Trophoblast cell (in vitro differentiated cells and primary cell): ENCODE results near the gene RFFL.

Experiments
- DNase-seq, 2 donors: peaks; one replicate each; pipeline ENCODE4 v3.0.0-alpha.2; 2016
- H2AFZ ChIP-seq: 2 replicates; pipeline ENCODE4 v1.6.1; 2013; ENCODE audit warnings: low read length, moderate library complexity, mild to moderate bottlenecking; ENCODE audit not compliant: insufficient read depth, poor library complexity
- H2AK5ac ChIP-seq: 2 replicates; pipeline ENCODE4 v1.6.1; 2013; ENCODE audit warnings: mild to moderate bottlenecking, low read length
- H2BK120ac ChIP-seq: 2 replicates; pipeline ENCODE4 v1.6.1; 2013; ENCODE audit warnings: low read length, mild to moderate bottlenecking, moderate library complexity; ENCODE audit not compliant: insufficient read depth, poor library complexity
- H2BK12ac ChIP-seq: 2 replicates; pipeline ENCODE4 v1.6.1; 2013; ENCODE audit warnings: mild to moderate bottlenecking, low read length, moderate library complexity
- H2BK5ac ChIP-seq: 2 replicates; pipeline ENCODE4 v1.6.1; 2013; ENCODE audit warnings: low read length, low read depth, moderate library complexity, mild to moderate bottlenecking; ENCODE audit not compliant: poor library complexity
- H3K14ac ChIP-seq: 2 replicates; pipeline ENCODE4 v1.6.1; 2013; ENCODE audit warnings: mild to moderate bottlenecking, low read length
- H3K18ac ChIP-seq: 2 replicates; pipeline ENCODE4 v1.6.1; 2013; ENCODE audit warnings: mild to moderate bottlenecking, low read length
- H3K23ac ChIP-seq: 2 replicates; pipeline ENCODE4 v1.6.1; 2013; ENCODE audit warnings: low read length
- H3K27ac ChIP-seq: 2 replicates; pipeline ENCODE4 v1.5.1; 2013; ENCODE audit warnings: low read depth, mild to moderate bottlenecking, inconsistent platforms, low read length, moderate library complexity
- H3K27me3 ChIP-seq: 2 replicates; pipeline ENCODE4 v1.6.1; 2013; ENCODE audit warnings: inconsistent platforms, mild to moderate bottlenecking, low read length, moderate library complexity; ENCODE audit not compliant: insufficient read depth
- H3K36me3 ChIP-seq, 2 experiments: 1 replicate in 1 of 2; 2 replicates in 1 of 2; pipeline ENCODE4 v1.6.1; 2013; ENCODE audit warnings: low read length in 2 of 2, mild to moderate bottlenecking in 2 of 2, moderate library complexity in 1 of 2; ENCODE audit not compliant: insufficient read depth in 2 of 2, control insufficient read depth in 1 of 2
- H3K4ac ChIP-seq: 2 replicates; pipeline ENCODE4 v1.6.1; 2013; ENCODE audit warnings: low read depth, mild to moderate bottlenecking, low read length, moderate library complexity
- H3K4me1 ChIP-seq, 2 experiments: 1 replicate in 1 of 2; 2 replicates in 1 of 2; pipeline ENCODE4 v1.6.1; 2013; ENCODE audit warnings: low read length in 2 of 2, mild to moderate bottlenecking in 2 of 2, moderate library complexity in 1 of 2; ENCODE audit not compliant: insufficient read depth in 2 of 2, control insufficient read depth in 1 of 2
- H3K4me2 ChIP-seq: 2 replicates; pipeline ENCODE4 v1.6.1; 2013; ENCODE audit warnings: inconsistent platforms, mild to moderate bottlenecking, low read length, moderate library complexity
- H3K4me3 ChIP-seq: 2 replicates; pipeline ENCODE4 v1.5.1; 2013; ENCODE audit warnings: mild to moderate bottlenecking, low read depth, low read length, inconsistent platforms
- H3K79me1 ChIP-seq: one replicate; pipeline ENCODE4 v1.6.1; 2013; ENCODE audit warnings: low read length
- H3K79me2 ChIP-seq: 2 replicates; pipeline ENCODE4 v1.6.1; 2013; ENCODE audit warnings: low read length, mild to moderate bottlenecking; ENCODE audit not compliant: control insufficient read depth, insufficient read depth, poor library complexity
- H3K9ac ChIP-seq: 2 replicates; pipeline ENCODE4 v1.6.1; 2013; ENCODE audit warnings: mild to moderate bottlenecking, low read length
- H3K9me3 ChIP-seq: 2 replicates; pipeline ENCODE4 v1.6.1; 2013; ENCODE audit warnings: low read depth, mild to moderate bottlenecking, control low read depth, inconsistent platforms, low read length; ENCODE audit not compliant: insufficient read depth
- H4K12ac ChIP-seq: 2 replicates; pipeline ENCODE4 v1.6.1; 2013; ENCODE audit warnings: low read depth, mild to moderate bottlenecking, low read length, moderate library complexity
- H4K8ac ChIP-seq: 2 replicates; pipeline ENCODE4 v1.6.1; 2013; ENCODE audit warnings: low read depth, mild to moderate bottlenecking, low read length, moderate library complexity
- H4K91ac ChIP-seq: one replicate; pipeline ENCODE4 v1.6.1; 2013; ENCODE audit warnings: low read depth, mild to moderate bottlenecking, low read length, moderate library complexity
- WGBS: extraction: QIAGEN DNeasy Blood & Tissue Kit; methylation state at CpG from one replicate; pipeline ENCODE4 v1.1.7; 2013; ENCODE audit warnings: missing lambda C conversion rate; ENCODE audit not compliant: insufficient read length, insufficient coverage; ENCODE audit errors: extremely low coverage; 5-methylcytosine and 5-hydroxymethylcytosine counted together

Gene RFFL

DNA sequence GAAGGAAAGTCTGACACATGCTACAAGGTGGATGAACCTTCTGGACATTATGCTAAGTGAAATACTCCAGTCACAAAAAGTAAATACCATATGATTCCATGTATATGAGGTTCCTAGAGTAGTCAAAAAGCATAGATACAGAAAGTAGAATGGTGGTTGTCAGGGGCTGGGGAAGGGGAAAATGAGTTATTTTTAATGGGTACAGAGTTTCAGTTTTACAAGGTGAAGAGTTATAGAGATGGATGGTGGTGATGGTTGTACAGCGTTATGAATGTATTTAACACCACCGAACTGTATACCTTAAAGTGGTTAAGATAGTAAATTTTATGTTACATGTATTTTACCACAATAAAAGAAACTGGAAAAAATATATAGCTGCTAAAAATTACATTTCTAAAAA, 38.2 kb upstream of the RFFL start:
- Histone ChIP-seq H3K27me3 (no peaks in the 10 kb centered on the region), H2BK12ac (no peak overlapping the region), H3K14ac (no peak overlapping the region), H3K9ac (no peak overlapping the region), H4K8ac (no peak overlapping the region), H3K4me2 (no peak overlapping the region), H4K12ac (no peak overlapping the region), H3K27ac (no peak overlapping the region), H3K9me3 (no peaks in the 10 kb centered on the region), H3K23ac (no peak overlapping the region), H3K18ac (no peak overlapping the region), H2BK5ac (no peak overlapping the region), H3K79me2 (no peaks in the 10 kb centered on the region), H2BK120ac (no peak overlapping the region), H2AK5ac (no peak overlapping the region), H3K4ac (no peak overlapping the region), H2AFZ (no peak overlapping the region), H3K36me3 (peaks cover 11 to 26% of the 10 kb centered on the region in 2 experiments), H3K4me1 (peaks cover 4 to 7% of the 10 kb centered on the region in 2 experiments), H3K4me3 (no peak overlapping the region), H4K91ac (no peak overlapping the region), H3K79me1 (no peaks in the 10 kb centered on the region)
- DNase-seq = no peak
- no CpG with 5 or more reads among the region's 2 CpGs for WGBS

DNA sequence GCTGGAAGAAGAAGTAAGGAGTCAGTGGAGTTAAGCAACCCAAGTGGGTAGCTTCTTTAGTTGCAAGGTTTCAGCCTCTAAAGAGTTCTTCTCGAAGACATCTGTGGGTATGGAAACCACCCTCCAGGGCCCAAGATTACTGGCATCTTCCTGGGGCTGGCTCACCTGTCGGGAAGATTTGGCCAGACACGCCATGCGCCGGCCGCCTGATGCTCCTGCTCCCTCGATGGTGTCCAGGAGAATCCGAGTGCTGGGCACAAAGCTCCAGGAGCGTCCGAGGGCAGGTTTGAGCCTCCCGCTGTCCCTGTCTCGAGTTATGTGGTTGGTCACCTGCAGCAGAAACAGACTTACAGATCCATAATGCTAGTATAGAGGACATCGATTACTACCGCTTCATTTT, 37.5 kb upstream of the RFFL start:
- H3K4me3 ChIP-seq = no peak overlapping the region
- no peak for DNase-seq
- no peak overlapping the region for H3K23ac ChIP-seq
- peaks cover 11 to 21% of the 10 kb centered on the region in 2 experiments for H3K36me3 ChIP-seq
- H3K9ac ChIP-seq = no peak overlapping the region
- H3K4me2 ChIP-seq = no peak overlapping the region
- H2AK5ac ChIP-seq = no peak overlapping the region
- no peak overlapping the region for H4K8ac ChIP-seq
- no peaks in the 10 kb centered on the region for H3K9me3 ChIP-seq
- no peak overlapping the region for H2BK120ac ChIP-seq
- no peak overlapping the region for H4K12ac ChIP-seq
- H2BK12ac ChIP-seq = no peak overlapping the region
- no peak overlapping the region for H3K18ac ChIP-seq
- no peak overlapping the region for H2AFZ ChIP-seq
- H2BK5ac ChIP-seq = no peak overlapping the region
- H3K27ac ChIP-seq = no peak overlapping the region
- no peaks in the 10 kb centered on the region for H3K27me3 ChIP-seq
- H3K14ac ChIP-seq = no peak overlapping the region
- WGBS = no CpG with 5 or more reads among the region's 14 CpGs
- H3K79me1 ChIP-seq = no peaks in the 10 kb centered on the region
- H3K4ac ChIP-seq = no peak overlapping the region
- no peak overlapping the region for H4K91ac ChIP-seq
- no peaks in the 10 kb centered on the region for H3K79me2 ChIP-seq
- H3K4me1 ChIP-seq = peaks cover 4 to 7% of the 10 kb centered on the region in 2 experiments

DNA sequence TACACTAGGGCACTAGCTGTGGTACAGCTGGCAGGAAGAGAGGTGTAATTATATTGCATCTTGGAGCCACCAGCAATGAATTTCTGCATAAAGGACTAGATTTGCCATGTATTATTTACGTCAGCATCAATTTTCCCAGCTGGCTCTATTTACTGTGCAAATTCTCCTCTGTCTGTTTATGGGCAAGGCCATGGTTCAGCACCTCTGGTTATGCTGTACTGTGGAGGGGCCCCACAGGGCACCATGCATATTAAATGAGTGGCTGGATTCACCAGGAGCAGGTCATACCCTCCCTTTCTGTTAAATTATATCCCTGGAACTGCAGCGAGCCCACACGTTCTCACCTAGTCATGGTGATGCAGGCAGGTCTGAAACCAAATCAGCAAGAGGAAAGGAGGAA, 36.4 kb upstream of the RFFL start:
- H3K4me1 ChIP-seq = peaks cover 4 to 7% of the 10 kb centered on the region in 2 experiments
- no peak overlapping the region for H3K23ac ChIP-seq
- H4K12ac ChIP-seq = no peak overlapping the region
- H2BK120ac ChIP-seq = no peak overlapping the region
- peaks cover 11 to 18% of the 10 kb centered on the region in 2 experiments for H3K36me3 ChIP-seq
- no peak overlapping the region for H2BK5ac ChIP-seq
- WGBS = no CpG with 5 or more reads among the region's 3 CpGs
- no peak overlapping the region for H2AK5ac ChIP-seq
- no peak overlapping the region for H2AFZ ChIP-seq
- H3K79me1 ChIP-seq = no peaks in the 10 kb centered on the region
- no peak overlapping the region for H3K9ac ChIP-seq
- no peaks in the 10 kb centered on the region for H3K9me3 ChIP-seq
- no peak overlapping the region for H2BK12ac ChIP-seq
- no peak overlapping the region for H3K27ac ChIP-seq
- H3K27me3 ChIP-seq = no peaks in the 10 kb centered on the region
- no peak overlapping the region for H3K4ac ChIP-seq
- no peaks in the 10 kb centered on the region for H3K79me2 ChIP-seq
- H3K4me3 ChIP-seq = no peak overlapping the region
- H4K8ac ChIP-seq = no peak overlapping the region
- H3K4me2 ChIP-seq = no peak overlapping the region
- H3K14ac ChIP-seq = no peak overlapping the region
- H3K18ac ChIP-seq = no peak overlapping the region
- no peak overlapping the region for H4K91ac ChIP-seq
- no peak for DNase-seq

DNA sequence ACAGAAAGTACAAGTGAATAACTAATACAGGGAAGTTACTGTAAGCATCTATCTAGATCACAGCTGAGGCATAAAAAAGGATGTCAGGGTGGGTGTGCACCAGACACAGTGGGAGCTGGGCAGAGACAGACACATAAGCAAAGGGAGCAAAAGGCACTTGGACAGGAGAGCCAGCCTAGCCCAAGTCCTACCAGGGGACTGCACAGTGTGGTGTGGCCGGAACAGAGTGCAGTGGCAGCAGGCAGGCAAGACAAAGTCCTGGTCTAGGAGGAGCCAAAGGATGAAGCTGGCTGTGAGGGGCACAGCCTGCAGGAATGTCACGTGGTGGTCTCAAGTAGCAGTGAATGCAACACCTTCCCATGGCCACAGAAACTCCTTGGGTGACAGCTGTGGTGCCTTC, 34.3 kb upstream of the RFFL start:
- Histone ChIP-seq H2AK5ac (no peak overlapping the region), H2BK12ac (no peak overlapping the region), H3K4me1 (no peaks in the 10 kb centered on the region), H3K23ac (no peak overlapping the region), H3K9ac (no peak overlapping the region), H4K91ac (no peak overlapping the region), H3K36me3 (peaks cover 11 to 18% of the 10 kb centered on the region in 2 experiments), H3K27ac (no peak overlapping the region), H3K79me2 (no peaks in the 10 kb centered on the region), H4K12ac (no peak overlapping the region), H3K4ac (no peak overlapping the region), H2BK120ac (no peak overlapping the region), H3K18ac (no peak overlapping the region), H4K8ac (no peak overlapping the region), H2AFZ (no peak overlapping the region), H2BK5ac (no peak overlapping the region), H3K4me2 (no peak overlapping the region), H3K9me3 (no peaks in the 10 kb centered on the region), H3K27me3 (no peaks in the 10 kb centered on the region), H3K14ac (no peak overlapping the region), H3K4me3 (no peak overlapping the region), H3K79me1 (no peaks in the 10 kb centered on the region)
- DNase-seq = no peak
- no CpG with 5 or more reads among the region's 2 CpGs for WGBS
